NCI-H146 treated with DMSO at 0.1 percent for 48 hours (cell line): Measurements from ENCODE around the gene CCM2L.
"Not testable (repeated sequence)": the region's sequence is repeated elsewhere in the genome, so short reads cannot be mapped to it uniquely, and the experiment has no call there.

Experiments used
- DNase-seq: peaks from one replicate; lab custom pipeline; 2025; ENCODE audit not compliant: unreplicated experiment; lab: John Stamatoyannopoulos, UW

The CCM2L gene

GRCh38 chr20:32028647-32029372, 18.6 kb downstream of the CCM2L start:
- DNase-seq, result no peak

- no peak for DNase-seq
Observed at GRCh38 chr20:32029561-32029960, 19.3 kb downstream of the CCM2L start.

GRCh38 chr20:32031007-32031958, 21.0 kb downstream of the CCM2L start:
- peak; percentile 69 for DNase-seq

- DNase-seq, result no peak
Observed at GRCh38 chr20:32033316-32033715, 23.1 kb downstream of the CCM2L start.

- DNase-seq, result not testable (repeated sequence)
Observed at GRCh38 chr20:32033721-32034120, 23.5 kb downstream of the CCM2L start.

GRCh38 chr20:32034581-32035425, 24.6 kb downstream of the CCM2L start:
- no peak for DNase-seq

- no peak for DNase-seq
Observed at GRCh38 chr20:32035426-32035779, 25.2 kb downstream of the CCM2L start.

GRCh38 chr20:32036252-32036651, 26.0 kb downstream of the CCM2L start:
- no peak for DNase-seq

- no peak for DNase-seq
Observed at GRCh38 chr20:32036716-32037485, 26.7 kb downstream of the CCM2L start.

- DNase-seq, result no peak
Observed at GRCh38 chr20:32037929-32038328, 27.7 kb downstream of the CCM2L start.

GRCh38 chr20:32040142-32040953, 30.1 kb downstream of the CCM2L start:
- DNase-seq, result no peak

GRCh38 chr20:32045999-32046398, 35.8 kb downstream of the CCM2L start:
- no peak for DNase-seq

- DNase-seq, result no peak
Observed at GRCh38 chr20:32050324-32050841, 40.1 kb downstream of the CCM2L start.

- DNase-seq, result no peak
Observed at GRCh38 chr20:32050851-32051556, 40.8 kb downstream of the CCM2L start.

- no peak for DNase-seq
Observed at GRCh38 chr20:32051720-32052089, 41.5 kb downstream of the CCM2L start.

GRCh38 chr20:32052090-32052777, 42.0 kb downstream of the CCM2L start, which contains the start of gene HCK:
TSS of gene HCK (plus strand) at chr20:32052242.
- no peak for DNase-seq

- no peak for DNase-seq
Observed at GRCh38 chr20:32052778-32053362, 42.6 kb downstream of the CCM2L start.

- no peak for DNase-seq
Observed at GRCh38 chr20:32053648-32054047, 43.4 kb downstream of the CCM2L start.
